ENCODE results near the gene PSMB11.

PSMB11 gene

DNA sequence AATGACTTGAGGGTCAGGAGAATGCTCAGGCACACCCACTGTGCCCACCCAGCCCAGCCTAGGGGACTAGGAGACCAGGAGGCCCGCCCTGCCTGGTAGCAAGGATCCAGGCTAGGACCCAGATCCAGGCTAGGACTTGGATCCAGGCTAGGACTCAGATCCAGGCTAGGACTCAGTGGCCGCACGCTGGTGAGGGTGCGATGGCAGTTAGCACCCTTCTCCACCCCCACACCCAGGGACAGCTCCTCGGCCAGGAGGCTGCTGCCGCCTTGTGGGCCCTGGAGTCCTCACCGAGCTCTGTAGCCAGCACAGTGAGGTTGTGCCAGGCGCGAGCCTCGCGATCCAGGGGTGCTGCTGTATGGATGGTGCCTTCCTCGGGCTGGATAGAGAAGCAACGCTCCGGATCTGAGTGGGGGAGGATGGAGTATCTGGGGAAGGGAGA, 10.2 kb downstream of the PSMB11 start:
- TF ChIP-seq, protein P1, sequence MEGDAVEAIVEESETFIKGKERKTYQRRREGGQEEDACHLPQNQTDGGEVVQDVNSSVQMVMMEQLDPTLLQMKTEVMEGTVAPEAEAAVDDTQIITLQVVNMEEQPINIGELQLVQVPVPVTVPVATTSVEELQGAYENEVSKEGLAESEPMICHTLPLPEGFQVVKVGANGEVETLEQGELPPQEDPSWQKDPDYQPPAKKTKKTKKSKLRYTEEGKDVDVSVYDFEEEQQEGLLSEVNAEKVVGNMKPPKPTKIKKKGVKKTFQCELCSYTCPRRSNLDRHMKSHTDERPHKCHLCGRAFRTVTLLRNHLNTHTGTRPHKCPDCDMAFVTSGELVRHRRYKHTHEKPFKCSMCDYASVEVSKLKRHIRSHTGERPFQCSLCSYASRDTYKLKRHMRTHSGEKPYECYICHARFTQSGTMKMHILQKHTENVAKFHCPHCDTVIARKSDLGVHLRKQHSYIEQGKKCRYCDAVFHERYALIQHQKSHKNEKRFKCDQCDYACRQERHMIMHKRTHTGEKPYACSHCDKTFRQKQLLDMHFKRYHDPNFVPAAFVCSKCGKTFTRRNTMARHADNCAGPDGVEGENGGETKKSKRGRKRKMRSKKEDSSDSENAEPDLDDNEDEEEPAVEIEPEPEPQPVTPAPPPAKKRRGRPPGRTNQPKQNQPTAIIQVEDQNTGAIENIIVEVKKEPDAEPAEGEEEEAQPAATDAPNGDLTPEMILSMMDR (IDR thresholded peaks at IDR 0.05; ENCODE audit: insufficient read depth, low read depth, low read length, missing control alignments), result no peak
- no peak for DNase-seq (ENCODE audit: low read depth)
- no peak overlapping the region for H3K4me3 ChIP-seq (ENCODE audit: low read depth, low read length)

- TF ChIP-seq, protein P1 (IDR thresholded peaks at IDR 0.05; ENCODE audit: insufficient read depth, low read depth, low read length, missing control alignments), result no peak
- no peak overlapping the region for H3K4me3 ChIP-seq (ENCODE audit: low read depth, low read length)
- no peak for DNase-seq (ENCODE audit: low read depth)
These were observed 10.7 kb downstream of the PSMB11 start for GRCh38 chr14:23052671-23053070.

DNA sequence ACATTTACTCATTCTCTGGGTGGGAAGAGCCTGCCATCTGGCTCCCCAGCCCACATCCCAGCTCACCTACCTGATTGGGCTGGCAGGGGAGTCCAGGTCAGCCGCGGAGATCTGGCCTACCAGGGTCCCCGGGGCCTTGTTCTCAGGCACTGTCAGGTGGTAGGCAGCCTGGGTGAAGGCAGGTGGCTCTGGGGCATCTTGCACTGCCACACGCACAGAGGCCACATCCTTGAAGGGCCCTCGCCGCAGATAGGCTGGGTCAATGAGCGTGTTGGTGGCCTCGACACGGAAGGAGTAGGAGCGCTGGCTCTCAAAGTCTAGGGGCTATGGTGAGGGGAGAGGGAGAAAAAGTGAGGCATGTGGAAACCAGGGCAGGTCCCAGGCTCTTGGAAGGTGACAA, 11.4 kb downstream of the PSMB11 start:
- H3K4me3 ChIP-seq (ENCODE audit: low read depth, low read length), result no peak overlapping the region
- TF ChIP-seq, protein P1 (IDR thresholded peaks at IDR 0.05; ENCODE audit: insufficient read depth, low read depth, low read length, missing control alignments), result no peak
- DNase-seq (ENCODE audit: low read depth), result no peak

GRCh38 chr14:23054000-23054811, 12.2 kb downstream of the PSMB11 start:
- H3K4me3 ChIP-seq (ENCODE audit: low read depth, low read length), result no peak overlapping the region
- DNase-seq (ENCODE audit: low read depth), result no peak
- TF ChIP-seq, protein P1 (IDR thresholded peaks at IDR 0.05; ENCODE audit: insufficient read depth, low read depth, low read length, missing control alignments), result peak; percentile 38

DNA sequence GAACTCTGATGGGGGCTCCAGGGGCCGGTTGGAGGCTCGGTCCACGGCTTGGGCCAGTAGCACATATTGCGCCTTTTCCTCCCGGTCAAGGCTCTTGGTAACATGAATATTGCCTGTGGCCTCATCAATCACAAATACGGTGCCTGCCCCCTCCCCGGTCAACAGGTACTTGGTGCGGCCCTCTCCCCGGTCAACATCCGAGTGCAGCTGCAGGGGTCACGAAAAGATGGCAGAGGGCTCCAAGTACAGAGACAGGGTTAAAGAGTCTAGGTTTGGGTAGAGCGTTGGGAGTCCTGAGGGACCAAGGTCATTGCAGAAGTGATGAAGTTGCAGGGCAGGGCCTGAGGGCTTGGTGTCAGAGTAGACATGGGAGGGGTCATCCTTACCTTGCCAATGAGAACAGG, 13.1 kb downstream of the PSMB11 start:
- TF ChIP-seq, protein P1 (IDR thresholded peaks at IDR 0.05; ENCODE audit: insufficient read depth, low read depth, low read length, missing control alignments), result no peak
- DNase-seq (ENCODE audit: low read depth), result no peak

DNA sequence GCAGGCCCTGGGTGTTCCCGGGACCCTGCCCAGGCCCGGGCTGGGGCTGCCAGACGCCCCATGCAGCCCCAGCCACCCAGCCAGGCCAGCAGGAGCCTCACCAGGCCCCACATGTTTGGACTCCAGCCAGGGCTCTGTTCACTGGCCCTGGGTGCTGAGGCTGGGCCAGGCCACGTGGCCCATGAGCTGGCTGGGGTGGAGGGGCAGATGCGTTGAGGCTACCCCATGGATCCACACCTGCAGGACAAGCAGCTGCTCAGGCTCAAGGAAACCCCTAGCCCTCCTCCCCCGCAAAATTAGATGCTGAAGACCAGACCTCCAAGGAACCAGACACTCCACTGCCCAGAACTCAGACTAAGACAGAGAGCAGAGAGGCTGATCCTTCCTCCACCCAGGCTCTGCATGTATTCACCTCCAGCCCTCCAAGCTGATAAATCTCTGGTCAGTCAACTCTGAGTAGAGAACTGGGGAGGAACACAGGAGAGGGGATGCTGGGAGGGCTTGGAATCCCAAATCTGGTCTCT, 13.7 kb downstream of the PSMB11 start:
- TF ChIP-seq, protein P1 (IDR thresholded peaks at IDR 0.05; ENCODE audit: insufficient read depth, low read depth, low read length, missing control alignments), result no peak
- no peak overlapping the region for H3K4me3 ChIP-seq (ENCODE audit: low read depth, low read length)
- DNase-seq (ENCODE audit: low read depth), result no peak

More for the DNA sequence above, 13.1 kb downstream of the PSMB11 start:
- H3K4me3 ChIP-seq (ENCODE audit: low read depth, low read length), result no peak overlapping the region

Data from GM12865 (cell line).